ENCODE data around the gene BPTF.

DNA sequence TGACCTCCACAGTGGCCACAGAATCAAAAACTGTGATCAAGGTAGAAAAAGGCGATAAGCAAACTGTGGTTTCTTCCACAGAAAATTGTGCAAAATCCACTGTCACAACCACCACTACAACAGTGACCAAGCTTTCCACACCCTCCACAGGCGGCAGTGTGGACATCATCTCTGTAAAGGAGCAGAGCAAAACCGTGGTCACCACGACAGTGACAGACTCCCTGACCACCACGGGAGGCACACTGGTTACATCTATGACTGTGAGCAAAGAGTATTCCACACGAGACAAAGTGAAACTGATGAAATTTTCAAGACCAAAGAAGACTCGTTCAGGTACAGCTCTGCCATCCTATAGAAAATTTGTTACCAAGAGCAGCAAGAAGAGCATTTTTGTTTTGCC is 87.4 kb downstream of the BPTF start:
- TF ChIP-seq CTCF (IDR thresholded peaks at IDR 0.05) (no peak), POLR2A (IDR thresholded peaks at IDR 0.05) (no peak)

All from lower leg skin (tissue), 3 donors.